H1 (cell line): Measurements from ENCODE around the gene CARD14. TPM values are rescaled to one million over a fixed set of nuclear protein-coding genes. Genes with fewer than 3 reads are reported as not detected.

Experiments
- CTCF ChIA-PET: fragments of 300-600 bp; sonication (Branson Sonifier 250); formaldehyde crosslinking; loops from one replicate; lab custom pipeline; 2021; ENCODE audit not compliant: partially characterized antibody; lab: Charles Lee
- POLR2A ChIA-PET: fragments of 300-600 bp; sonication (Branson Sonifier 250); formaldehyde crosslinking; loops from one replicate; lab custom pipeline; 2021; ENCODE audit warnings: inconsistent platforms; ENCODE audit not compliant: partially characterized antibody; lab: Charles Lee
- DNase-seq, 2 experiments: peaks; one replicate each; pipeline versions ENCODE4 v3.0.0 to v3.0.0-alpha.2; 2010 to 2022; ENCODE audit warnings: low spot score in 2 of 2, low read depth in 1 of 2, mixed read lengths in 1 of 2
- FAIRE-seq: peaks from 2 replicates; lab custom pipeline; 2011; peaks lifted over from hg19 to GRCh38; lab: Jason Lieb, UNC
- H2AFZ ChIP-seq: 2 replicates; pipeline ENCODE4 v1.8.1; 2012; ENCODE audit warnings: low read length, inconsistent platforms
- H2AK5ac ChIP-seq: 2 replicates; pipeline ENCODE4 v1.6.1; 2013; ENCODE audit warnings: low read depth, low read length
- H2BK120ac ChIP-seq: replicated peaks from 2 replicates; pipeline ENCODE3; 2013; ENCODE audit warnings: low read depth, low read length, inconsistent platforms
- H2BK12ac ChIP-seq: 2 replicates; pipeline ENCODE4 v1.6.1; 2013; ENCODE audit warnings: low read depth, low read length
- H2BK15ac ChIP-seq: 2 replicates; pipeline ENCODE4 v1.6.1; 2013; ENCODE audit warnings: low read length
- H2BK20ac ChIP-seq: 2 replicates; pipeline ENCODE4 v1.6.1; 2013; ENCODE audit warnings: low read length
- H2BK5ac ChIP-seq: 2 replicates; pipeline ENCODE4 v1.6.1; 2013; ENCODE audit warnings: low read depth, low read length
- H3K14ac ChIP-seq: 2 replicates; pipeline ENCODE4 v1.6.1; 2013; ENCODE audit warnings: inconsistent platforms; ENCODE audit not compliant: insufficient read length
- H3K18ac ChIP-seq: 2 replicates; pipeline ENCODE4 v1.6.1; 2013; ENCODE audit warnings: low read length; ENCODE audit errors: extremely low read depth
- H3K23ac ChIP-seq: 2 replicates; pipeline ENCODE4 v1.6.1; 2013; ENCODE audit warnings: inconsistent platforms; ENCODE audit not compliant: insufficient read length
- H3K23me2 ChIP-seq: 2 replicates; pipeline ENCODE4 v1.6.1; 2013; ENCODE audit warnings: low read depth, low read length
- H3K27ac ChIP-seq: 2 replicates; pipeline ENCODE4 v1.6.1; 2011; ENCODE audit warnings: low read depth, low read length, inconsistent platforms
- H3K27me3 ChIP-seq, 4 experiments: replicated peaks in 1 of 4; 1 replicate in 1 of 4; 2 replicates in 3 of 4; pipeline versions ENCODE4 v1.6.1 to v1.8.1; 2011 to 2013; ENCODE audit warnings: low read length in 3 of 4, mild to moderate bottlenecking in 3 of 4, inconsistent platforms in 2 of 4, mixed read lengths in 2 of 4, moderate library complexity in 1 of 4; ENCODE audit not compliant: control insufficient read depth in 3 of 4, insufficient read depth in 3 of 4; ENCODE audit errors: extremely low read depth in 1 of 4
- H3K36me3 ChIP-seq, 4 experiments: 2 replicates each; pipeline versions ENCODE4 v1.6.1 to v1.8.1; 2011 to 2013; ENCODE audit warnings: mild to moderate bottlenecking in 4 of 4, low read length in 3 of 4, moderate library complexity in 2 of 4, control low read depth in 1 of 4, inconsistent platforms in 1 of 4; ENCODE audit not compliant: insufficient read depth in 4 of 4, control insufficient read depth in 2 of 4
- H3K4ac ChIP-seq: replicated peaks from 2 replicates; pipeline ENCODE3; 2013; ENCODE audit warnings: low read length, low read depth, mixed read lengths, inconsistent platforms; ENCODE audit not compliant: insufficient read length
- H3K4me1 ChIP-seq, 4 experiments: replicated peaks in 1 of 4; 1 replicate in 1 of 4; 2 replicates in 3 of 4; pipeline versions ENCODE4 v1.6.1 to v1.8.1; 2011 to 2013; ENCODE audit warnings: low read length in 3 of 4, inconsistent platforms in 2 of 4, mixed read lengths in 1 of 4; ENCODE audit not compliant: insufficient read depth in 4 of 4, control insufficient read depth in 3 of 4
- H3K4me2 ChIP-seq, 2 experiments: 2 replicates each; pipeline versions ENCODE4 v1.6.1 to v1.8.1; 2011 to 2013; ENCODE audit warnings: low read depth in 2 of 2, low read length in 2 of 2, control low read depth in 1 of 2, inconsistent platforms in 1 of 2, mild to moderate bottlenecking in 1 of 2; ENCODE audit not compliant: insufficient read depth in 1 of 2
- H3K4me3 ChIP-seq, 4 experiments: fragments of 200-600, 300-600 bp in 1 of 4; sonication (generic), shearing (Covaris generic), sonication (Bioruptor Twin) in 1 of 4; 2 replicates each; pipeline versions ENCODE4 v1.5.1 to v1.8.1; 2011 to 2016; ENCODE audit warnings: low read length in 4 of 4, low read depth in 3 of 4, control low read depth in 2 of 4, inconsistent platforms in 2 of 4, mild to moderate bottlenecking in 2 of 4, mixed read lengths in 1 of 4, moderate library complexity in 1 of 4; ENCODE audit not compliant: insufficient read depth in 2 of 4; ENCODE audit errors: extremely low read depth in 1 of 4
- H3K56ac ChIP-seq: replicated peaks from 2 replicates; pipeline ENCODE3; 2013; ENCODE audit warnings: low read depth, mild to moderate bottlenecking, mixed read lengths, low read length, inconsistent platforms; ENCODE audit not compliant: insufficient read length
- H3K79me1 ChIP-seq: 2 replicates; pipeline ENCODE4 v1.6.1; 2013; ENCODE audit warnings: low read depth, low read length, control low read depth
- H3K79me2 ChIP-seq, 2 experiments: 2 replicates each; pipeline versions ENCODE4 v1.6.1 to v1.8.1; 2012 to 2013; ENCODE audit warnings: low read length in 2 of 2, mild to moderate bottlenecking in 2 of 2, inconsistent platforms in 1 of 2; ENCODE audit not compliant: insufficient read depth in 2 of 2, control insufficient read depth in 1 of 2
- H3K9ac ChIP-seq, 4 experiments: replicated peaks in 1 of 4; 1 replicate in 1 of 4; 2 replicates in 3 of 4; pipeline versions ENCODE4 v1.6.1 to v1.8.1; 2011 to 2013; ENCODE audit warnings: low read depth in 3 of 4, low read length in 3 of 4, control low read depth in 2 of 4, mild to moderate bottlenecking in 2 of 4, moderate library complexity in 2 of 4, inconsistent platforms in 1 of 4; ENCODE audit errors: extremely low read depth in 1 of 4
- H3K9me3 ChIP-seq, 2 experiments: 2 replicates each; pipeline versions ENCODE4 v1.6.1 to v1.8.1; 2012 to 2013; ENCODE audit warnings: mild to moderate bottlenecking in 2 of 2, moderate library complexity in 2 of 2, control low read depth in 1 of 2, inconsistent platforms in 1 of 2, low read depth in 1 of 2, low read length in 1 of 2, mixed read lengths in 1 of 2; ENCODE audit not compliant: insufficient read depth in 2 of 2
- H4K20me1 ChIP-seq, 2 experiments: replicated peaks in 1 of 2; 2 replicates each; pipeline versions ENCODE3 to v1.8.1; 2011 to 2013; ENCODE audit warnings: inconsistent platforms in 2 of 2, low read length in 2 of 2, mild to moderate bottlenecking in 1 of 2; ENCODE audit not compliant: insufficient read depth in 2 of 2, control insufficient read depth in 1 of 2
- H4K5ac ChIP-seq: 2 replicates; pipeline ENCODE4 v1.6.1; 2013; ENCODE audit warnings: low read length, low read depth, mixed read lengths, inconsistent platforms; ENCODE audit not compliant: insufficient read length
- H4K8ac ChIP-seq: 2 replicates; pipeline ENCODE4 v1.8.0; 2013; ENCODE audit warnings: mild to moderate bottlenecking, moderate library complexity, low read length, inconsistent platforms; ENCODE audit not compliant: insufficient read depth; ENCODE audit errors: extremely low read depth
- H4K91ac ChIP-seq: replicated peaks from 2 replicates; pipeline ENCODE3; 2013; ENCODE audit warnings: low read length, mixed read lengths, inconsistent platforms; ENCODE audit not compliant: insufficient read length
- CBX8 ChIP-seq: fragments of 300-800, 300-1000 bp; sonication (generic); IDR thresholded peaks from 2 replicates; pipeline ENCODE4 v1.7.1; 2016; ENCODE audit warnings: low read depth, low read length, borderline replicate concordance
- CREB1 ChIP-seq: IDR thresholded peaks from 2 replicates; pipeline ENCODE4 v1.6.1; 2012; ENCODE audit warnings: inconsistent platforms
- KDM1A ChIP-seq: fragments of 200-600, 300-600 bp; sonication (generic); IDR thresholded peaks from 2 replicates; pipeline ENCODE4 v1.7.1; 2016; ENCODE audit warnings: mild to moderate bottlenecking, low read length, borderline replicate concordance
- NANOG ChIP-seq: IDR thresholded peaks from 2 replicates; pipeline ENCODE4 v1.6.1; 2011; ENCODE audit warnings: low read length, low read depth, mild to moderate bottlenecking, inconsistent platforms; ENCODE audit not compliant: insufficient read depth, poor library complexity, severe bottlenecking
- SAP30 ChIP-seq: fragments of 300-600 bp; sonication (generic); IDR thresholded peaks from 2 replicates; pipeline ENCODE4 v1.7.1; 2012; ENCODE audit warnings: low read length, moderate library complexity, mild to moderate bottlenecking, inconsistent platforms; ENCODE audit not compliant: insufficient read depth, insufficient replicate concordance
- WGBS, 2 experiments: shearing (Covaris generic) in 1 of 2; methylation state at CpG; one replicate each; pipeline versions ENCODE4 v1.1.6 to v1.1.7; 2013 to 2015; ENCODE audit warnings: low lambda C conversion rate in 2 of 2, mixed read lengths in 2 of 2, inconsistent platforms in 1 of 2, low coverage in 1 of 2, missing lambda C conversion rate in 1 of 2; ENCODE audit not compliant: insufficient replicate concordance in 2 of 2, insufficient coverage in 1 of 2, insufficient read length in 1 of 2; ENCODE audit errors: extremely low coverage in 1 of 2, missing lambda C conversion rate in 1 of 2; 5-methylcytosine and 5-hydroxymethylcytosine counted together
- polyA plus RNA-seq, 7 experiments: library from polyadenylated mRNA; depleted of rRNA in 3 of 7; stranded (reverse) in 5 of 7; unstranded in 2 of 7; fragments of >200 nt in 5 of 7; fragments of 200-250 nt in 2 of 7; gene quantifications; 1 replicate in 5 of 7; 2 replicates in 1 of 7; 4 replicates in 1 of 7; pipeline versions ENCODE4 v1.2.1 to v1.2.3, GENCODE V29; 2011 to 2013; ENCODE audit warnings: missing spikeins in 2 of 7, mixed read lengths in 2 of 7
- total RNA-seq: library from RNA; stranded (reverse); fragmentation: NEBNext Ultra II Directional; extraction: Animal tissue kit (Norgen Biotek cat#: 25700); gene quantifications from 2 replicates; pipeline ENCODE4 v1.2.1, GENCODE V29; 2021

CARD14 gene
- total and polyA plus RNA-seq, 2 of the 8 experiments (the other 6 are each of a cell fraction or from before 2014, with no cell fraction given) = 0.08 TPM; not detected in 1

DNA sequence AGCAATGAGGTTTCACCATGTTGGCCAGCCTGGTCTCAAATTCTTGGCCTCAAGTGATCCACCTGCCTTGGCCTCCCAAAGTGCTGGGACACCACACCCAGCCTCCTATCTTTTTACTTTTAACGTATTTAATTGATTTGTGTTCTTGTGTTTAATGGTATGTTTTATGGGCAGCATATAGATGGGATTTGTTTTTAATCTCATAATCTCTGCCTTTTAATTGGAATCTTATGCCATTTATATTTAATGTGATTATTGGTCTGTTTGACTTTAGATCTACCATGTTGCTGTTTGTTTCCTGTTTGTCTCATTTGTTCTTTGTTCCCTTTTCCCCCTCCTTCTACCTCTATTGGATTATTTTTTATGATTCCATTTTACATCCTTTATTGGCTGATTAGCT is 62.6 kb downstream of the CARD14 start:
- H2BK5ac ChIP-seq = no peak overlapping the region
- no peak overlapping the region for H3K4me2 ChIP-seq
- no peak overlapping the region for H2BK120ac ChIP-seq
- no peaks in the 10 kb centered on the region for H3K23me2 ChIP-seq
- no peak overlapping the region for H3K4ac ChIP-seq
- ChIA-PET POLR2A (interaction anchor here (1.3 kb wide), 1 partner anchor 22 kb away, joined by 3 read pairs; no protein-coding TSS in a partner anchor), CTCF (no interaction called here)
- peaks cover 0 to 6% of the 10 kb centered on the region in 2 experiments; a peak in 1 of 4 replicates for H3K9me3 ChIP-seq
- H4K5ac ChIP-seq = no peak overlapping the region
- peaks cover 0 to 2% of the 10 kb centered on the region in 2 experiments for H4K20me1 ChIP-seq
- no peaks in the 10 kb centered on the region for H3K27me3 ChIP-seq
- H4K91ac ChIP-seq = no peak overlapping the region
- no peak overlapping the region for H3K27ac ChIP-seq
- H2BK12ac ChIP-seq = no peak overlapping the region
- DNase-seq (no peak), FAIRE-seq (no peak)
- TF ChIP-seq NANOG (no peak), SAP30 (no peak), CREB1 (no peak), CBX8 (no peak), KDM1A (no peak)
- H3K79me2 ChIP-seq = no peaks in the 10 kb centered on the region
- no peak overlapping the region for H3K18ac ChIP-seq
- no peak overlapping the region for H4K8ac ChIP-seq
- H2AFZ ChIP-seq = no peak overlapping the region
- no peaks in the 10 kb centered on the region for H3K4me1 ChIP-seq
- no peak overlapping the region for H3K56ac ChIP-seq
- no peak overlapping the region for H2AK5ac ChIP-seq
- peaks cover 0 to 6% (median 1%) of the 10 kb centered on the region in 4 experiments; a peak in 2 of 8 replicates for H3K36me3 ChIP-seq
- H3K79me1 ChIP-seq = 0 out of 2 replicates have a peak, but pooled peaks cover 2% of the 10 kb centered on the region
- H2BK15ac ChIP-seq = no peak overlapping the region
- WGBS, 2 experiments = 96% methylated on average over 1 of the region's 1 CpG; no CpG with 5 or more reads in 1 of the 2 experiments
- H3K14ac ChIP-seq = no peak overlapping the region
- no peak overlapping the region for H3K23ac ChIP-seq
- no peak overlapping the region for H2BK20ac ChIP-seq
- no peak overlapping the region for H3K9ac ChIP-seq
- H3K4me3 ChIP-seq = no peak overlapping the region
